HG02852 (cell line): ENCODE measurements around the gene NUDT14.

Source experiments
- ATAC-seq: cut with Tn5 transposase; IDR thresholded peaks from one replicate; pipeline ENCODE4 v1.9.1; 2021; ENCODE audit warnings: mild to moderate bottlenecking, moderate library complexity; ENCODE audit not compliant: unreplicated experiment

Gene NUDT14

GRCh38 chr14:105148604-105149145, 32.4 kb downstream of the NUDT14 start:
- no peak for ATAC-seq

- ATAC-seq = no peak
These were observed 33.2 kb downstream of the NUDT14 start for GRCh38 chr14:105147671-105148603.

GRCh38 chr14:105146976-105147635, 34.0 kb downstream of the NUDT14 start:
- no peak for ATAC-seq

- ATAC-seq = no peak
These were observed 34.7 kb downstream of the NUDT14 start for GRCh38 chr14:105146181-105146975.

GRCh38 chr14:105145381-105146180, 35.5 kb downstream of the NUDT14 start:
- ATAC-seq = no peak

GRCh38 chr14:105144666-105145380, 36.3 kb downstream of the NUDT14 start:
- ATAC-seq = no peak

- ATAC-seq = no peak
These were observed 37.0 kb downstream of the NUDT14 start for GRCh38 chr14:105144026-105144665.

- no peak for ATAC-seq
These were observed 37.6 kb downstream of the NUDT14 start for GRCh38 chr14:105143451-105144025.

- ATAC-seq = no peak
These were observed 38.3 kb downstream of the NUDT14 start for GRCh38 chr14:105142651-105143450.

GRCh38 chr14:105141486-105142281, 39.4 kb downstream of the NUDT14 start:
- ATAC-seq = no peak

- ATAC-seq = no peak
These were observed 40.1 kb downstream of the NUDT14 start for GRCh38 chr14:105141026-105141425.

- ATAC-seq = no peak
These were observed 40.5 kb downstream of the NUDT14 start for GRCh38 chr14:105140581-105140980.

GRCh38 chr14:105139831-105140239, 41.3 kb downstream of the NUDT14 start:
- no peak for ATAC-seq

- no peak for ATAC-seq
These were observed 41.8 kb downstream of the NUDT14 start for GRCh38 chr14:105139212-105139825.

- no peak for ATAC-seq
These were observed 42.5 kb downstream of the NUDT14 start for GRCh38 chr14:105138551-105139111.

GRCh38 chr14:105138021-105138541, 43.0 kb downstream of the NUDT14 start:
- no peak for ATAC-seq
